Gastrocnemius medialis (tissue), 4 donors: Measurements from ENCODE around the gene FBXO48. TPM values are rescaled to one million over a fixed set of nuclear protein-coding genes. Genes with fewer than 3 reads are reported as not detected.
A peak's percentile ranks its signal among the peaks of the same experiment; 100 is the strongest.

ENCODE experiments used
- ATAC-seq, 2 donors: fragments of 150-250 bp; one replicate each; pipeline ENCODE4 v1.9.1; 2016
- DNase-seq, 2 donors: peaks; one replicate each; pipeline ENCODE4 v3.0.0-alpha.2; 2019
- H3K27ac ChIP-seq, 4 donors: fragments of 200-600 bp; sonication (generic); 1 replicate in 1 of 4; 2 replicates in 3 of 4; pipeline ENCODE4 v1.5.1; 2016 to 2018; ENCODE audit warnings: mild to moderate bottlenecking in 2 of 4, moderate library complexity in 1 of 4
- H3K27me3 ChIP-seq, 3 donors: fragments of 200-600 bp; sonication (generic) in 2 of 3; 1 replicate in 1 of 3; 2 replicates in 2 of 3; pipeline versions ENCODE4 v1.5.1 to v1.6.0; 2016 to 2019; ENCODE audit warnings: mild to moderate bottlenecking in 1 of 3, moderate library complexity in 1 of 3
- H3K36me3 ChIP-seq, 2 donors: fragments of 200-600 bp; sonication (generic) in 1 of 2; one replicate each; pipeline ENCODE4 v1.5.1; 2017 to 2018
- H3K4me1 ChIP-seq, 2 donors: fragments of 200-600 bp; sonication (generic) in 1 of 2; one replicate each; pipeline ENCODE4 v1.5.1; 2016 to 2017; ENCODE audit warnings: mild to moderate bottlenecking in 2 of 2
- H3K4me3 ChIP-seq, 4 donors: fragments of 200-600 bp; sonication (generic) in 3 of 4; 1 replicate in 1 of 4; 2 replicates in 3 of 4; pipeline ENCODE4 v1.5.1; 2016 to 2019; ENCODE audit warnings: mild to moderate bottlenecking in 2 of 4
- H3K9me3 ChIP-seq, 3 donors: fragments of 200-600 bp; sonication (generic) in 2 of 3; 1 replicate in 1 of 3; 2 replicates in 2 of 3; pipeline ENCODE4 v1.5.1; 2016 to 2019
- CTCF ChIP-seq, 5 experiments: fragments of 450-650 bp in 3 of 5; fragments of 200-600 bp in 2 of 5; sonication (generic) in 2 of 5; IDR thresholded peaks in 4 of 5; conservative IDR thresholded peaks in 1 of 5; 1 replicate in 4 of 5; 2 replicates in 1 of 5; pipeline ENCODE4 v1.5.1; 2016 to 2019; ENCODE audit warnings: antibody characterized with exemption in 5 of 5, mild to moderate bottlenecking in 3 of 5, moderate library complexity in 3 of 5
- POLR2A ChIP-seq, 2 donors: fragments of 450-650 bp; IDR thresholded peaks; one replicate each; pipeline ENCODE4 v1.6.1; 2017; ENCODE audit warnings: antibody characterized with exemption in 2 of 2, mild to moderate bottlenecking in 2 of 2, moderate library complexity in 2 of 2
- in situ Hi-C, 4 donors: fragments of 200-750 bp; cut with MboI; loops; one replicate each; pipeline versions ENCODE4 v1.15.0 to v1.8.0; 2017; ENCODE audit warnings: low sequenced_read_pairs in 4 of 4
- intact Hi-C: fragments of 100-400 bp; cut with DNase I; formaldehyde crosslinking; loops from one replicate; pipeline ENCODE4 v1.15.1; 2023; ENCODE audit warnings: low total_unique reads
- total RNA-seq, 4 donors: library from RNA; depleted of rRNA; stranded (reverse); fragments of >200 nt; gene quantifications; one replicate each; pipeline versions ENCODE4 v1.1.0 to v1.2.3, GENCODE V29; 2016

FBXO48 gene
- total RNA-seq, 4 donors from 2014 or later: 1.1 to 1.9 (median 1.5) TPM

- no peaks in the 10 kb centered on the region for H3K9me3 ChIP-seq
- H3K4me3 ChIP-seq: no peak overlapping the region
- H3K27ac ChIP-seq: no peak overlapping the region
- H3K4me1 ChIP-seq: no peaks in the 10 kb centered on the region
- no peaks in the 10 kb centered on the region for H3K36me3 ChIP-seq
- TF ChIP-seq CTCF (IDR thresholded peaks at IDR 0.05 in 4 of 5, conservative IDR thresholded peaks at IDR 0.05 in 1 of 5) (peak in 1 of 5 experiments; percentile 18), POLR2A (IDR thresholded peaks at IDR 0.05) (no peak)
- ATAC-seq (no peak), DNase-seq (no peak)
- H3K27me3 ChIP-seq: no peaks in the 10 kb centered on the region
- in situ Hi-C loops: loop anchor here in 3 of 4 donors (5.0 to 10.0 kb wide), 3 partner anchors 77 to 320 kb away; partner anchors contain the start of gene PLEK (in 2 of the 3)
- intact Hi-C loops: loop anchor here (1.0 to 5.0 kb wide), 2 partner anchors 245 to 320 kb away; no protein-coding TSS in a partner anchor
Observed at GRCh38 chr2:68441994-68442322, 25.1 kb downstream of the FBXO48 start.

GRCh38 chr2:68441179-68441993 is 25.7 kb downstream of the FBXO48 start:
- ATAC-seq: peak; percentile 94 to 96
- H3K4me3 ChIP-seq: no peak overlapping the region
- DNase-seq: peak; percentile 66 to 68
- H3K9me3 ChIP-seq: no peaks in the 10 kb centered on the region
- no peak overlapping the region for H3K27ac ChIP-seq
- TF ChIP-seq CTCF (IDR thresholded peaks at IDR 0.05 in 4 of 5, conservative IDR thresholded peaks at IDR 0.05 in 1 of 5) (peak; percentile 70 to 87 (median 80)), POLR2A (IDR thresholded peaks at IDR 0.05) (no peak)
- in situ Hi-C loops: loop anchor here in 3 of 4 donors (5.0 to 10.0 kb wide), 3 partner anchors 77 to 319 kb away; partner anchors contain the start of gene PLEK (in 2 of the 3)
- intact Hi-C loops: loop anchor here (1.0 to 5.0 kb wide), 2 partner anchors 244 to 319 kb away; no protein-coding TSS in a partner anchor
- H3K27me3 ChIP-seq: no peaks in the 10 kb centered on the region
- no peaks in the 10 kb centered on the region for H3K36me3 ChIP-seq
- H3K4me1 ChIP-seq: no peaks in the 10 kb centered on the region

- Histone ChIP-seq H3K4me3 (no peak overlapping the region), H3K27ac (no peak overlapping the region), H3K4me1 (peaks cover 3 to 5% of the 10 kb centered on the region in 2 donors), H3K36me3 (no peaks in the 10 kb centered on the region), H3K9me3 (no peaks in the 10 kb centered on the region), H3K27me3 (no peaks in the 10 kb centered on the region)
- intact Hi-C loops: loop anchor here (5.0 kb wide), 1 partner anchor 76 kb away; no protein-coding TSS in a partner anchor
- TF ChIP-seq CTCF (IDR thresholded peaks at IDR 0.05 in 4 of 5, conservative IDR thresholded peaks at IDR 0.05 in 1 of 5) (no peak), POLR2A (IDR thresholded peaks at IDR 0.05) (no peak)
- ATAC-seq (no peak), DNase-seq (no peak)
- in situ Hi-C loops: loop anchor here in 1 of 4 donors (5.0 kb wide), 1 partner anchor 316 kb away; no protein-coding TSS in a partner anchor
Observed at GRCh38 chr2:68438455-68439303, 28.4 kb downstream of the FBXO48 start.

- no peak overlapping the region for H3K4me3 ChIP-seq
- intact Hi-C loops (loop anchor here (5.0 kb wide), 1 partner anchor 74 kb away; no protein-coding TSS in a partner anchor), in situ Hi-C loops (loop anchor here in 1 of 4 donors (5.0 kb wide), 1 partner anchor 314 kb away; no protein-coding TSS in a partner anchor)
- no peak for TF ChIP-seq POLR2A (IDR thresholded peaks at IDR 0.05)
- TF ChIP-seq CTCF (IDR thresholded peaks at IDR 0.05 in 4 of 5, conservative IDR thresholded peaks at IDR 0.05 in 1 of 5): no peak
- DNase-seq: no peak
- H3K4me1 ChIP-seq: peaks cover 3 to 5% of the 10 kb centered on the region in 2 donors
- no peak for ATAC-seq
- H3K9me3 ChIP-seq: no peaks in the 10 kb centered on the region
- H3K27ac ChIP-seq: peak overlapping the region in 3 of 4 donors; percentile 22 to 35 (median 31)
- no peaks in the 10 kb centered on the region for H3K27me3 ChIP-seq
- no peaks in the 10 kb centered on the region for H3K36me3 ChIP-seq
Observed at GRCh38 chr2:68436270-68436669, 30.8 kb downstream of the FBXO48 start.
